Measurements from ENCODE around the gene SDSL. TPM values are rescaled to one million over a fixed set of nuclear protein-coding genes. Genes with fewer than 3 reads are reported as not detected.
A peak's percentile ranks its signal among the peaks of the same experiment; 100 is the strongest.

Gene SDSL
- total RNA-seq, 1 donor: 3.5 TPM

- TF ChIP-seq CTCF (IDR thresholded peaks at IDR 0.05; ENCODE audit: insufficient read depth, low read depth, low read length): no peak
- no peak for DNase-seq (ENCODE audit: low read depth)
- H3K4me3 ChIP-seq (ENCODE audit: low read depth, low read length): no peak overlapping the region
Observed at GRCh38 chr12:113390064-113391043, 31.8 kb upstream of the SDSL start.

GRCh38 chr12:113391145-113391544 lies 31.0 kb upstream of the SDSL start:
- no peak overlapping the region for H3K4me3 ChIP-seq (ENCODE audit: low read depth, low read length)
- TF ChIP-seq CTCF (IDR thresholded peaks at IDR 0.05; ENCODE audit: insufficient read depth, low read depth, low read length): no peak
- no peak for DNase-seq (ENCODE audit: low read depth)

GRCh38 chr12:113391650-113392337 lies 30.4 kb upstream of the SDSL start:
- no peak for TF ChIP-seq CTCF (IDR thresholded peaks at IDR 0.05; ENCODE audit: insufficient read depth, low read depth, low read length)
- no peak overlapping the region for H3K4me3 ChIP-seq (ENCODE audit: low read depth, low read length)
- DNase-seq (ENCODE audit: low read depth): no peak

GRCh38 chr12:113392520-113392919 lies 29.7 kb upstream of the SDSL start:
- DNase-seq (ENCODE audit: low read depth): no peak
- TF ChIP-seq CTCF (IDR thresholded peaks at IDR 0.05; ENCODE audit: insufficient read depth, low read depth, low read length): no peak
- H3K4me3 ChIP-seq (ENCODE audit: low read depth, low read length): no peak overlapping the region

- DNase-seq (ENCODE audit: low read depth): peak; percentile 16
- H3K4me3 ChIP-seq (ENCODE audit: low read depth, low read length): no peak overlapping the region
- no peak for TF ChIP-seq CTCF (IDR thresholded peaks at IDR 0.05; ENCODE audit: insufficient read depth, low read depth, low read length)
Observed at GRCh38 chr12:113392988-113393579, 29.1 kb upstream of the SDSL start.

GRCh38 chr12:113393749-113394148 lies 28.4 kb upstream of the SDSL start:
- DNase-seq (ENCODE audit: low read depth): no peak
- TF ChIP-seq CTCF (IDR thresholded peaks at IDR 0.05; ENCODE audit: insufficient read depth, low read depth, low read length): no peak
- no peak overlapping the region for H3K4me3 ChIP-seq (ENCODE audit: low read depth, low read length)

Measured in fibroblast of villous mesenchyme (primary cell).